ENCODE results near the gene EIF2A. TPM values are rescaled to one million over a fixed set of nuclear protein-coding genes. Genes with fewer than 3 reads are reported as not detected.

EIF2A gene
- polyA plus RNA-seq, 3 donors = 48.5 to 88.7 (median 50.8) TPM

DNA sequence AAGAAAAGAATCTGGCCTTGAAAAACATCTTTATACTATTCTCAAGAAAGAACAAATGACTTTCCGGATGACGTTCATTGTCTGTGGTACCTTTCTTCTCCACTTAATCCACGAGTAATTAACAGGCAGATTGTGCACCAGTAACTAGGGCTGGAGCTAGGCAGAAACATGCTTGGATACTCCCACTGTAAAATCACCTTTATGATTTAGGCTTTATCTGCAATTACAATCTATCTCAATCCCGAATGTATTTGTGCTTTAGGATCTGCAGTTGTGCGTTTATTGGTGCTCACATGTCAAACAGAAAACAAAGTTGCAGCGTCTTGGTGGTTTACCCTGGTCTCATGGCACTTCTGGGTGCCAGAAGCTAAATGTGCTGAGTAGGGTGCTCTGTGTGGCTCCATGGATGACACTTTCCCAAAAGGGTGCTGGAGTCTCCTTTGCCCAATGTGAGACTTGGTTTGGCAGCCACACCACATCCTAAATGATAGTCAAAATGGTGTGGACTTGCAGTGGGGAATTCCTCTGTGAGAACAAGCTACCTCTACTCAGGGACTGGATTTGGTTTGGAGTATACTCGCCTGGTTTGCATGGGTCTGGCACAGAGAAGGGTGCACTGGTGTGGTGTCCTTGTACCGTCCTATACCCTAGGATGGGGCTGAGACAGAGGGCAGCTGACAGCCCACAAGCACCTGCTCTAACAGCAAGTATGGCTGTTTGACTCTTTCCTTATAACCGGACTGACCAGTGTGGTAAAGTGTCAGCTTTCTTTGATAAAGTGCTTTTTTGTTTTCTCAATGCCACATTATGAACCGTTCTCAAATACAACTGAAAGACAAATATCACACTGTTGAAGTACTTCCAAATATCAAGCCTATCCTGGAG lies 8.0 kb upstream of the EIF2A start:
- peaks cover 21 to 33% of the 10 kb centered on the region in 2 donors for H3K4me1 ChIP-seq (ENCODE audit: control insufficient read depth in 1 of 2, insufficient read depth in 2 of 2, low read length in 2 of 2)
- H4K20me1 ChIP-seq (ENCODE audit: insufficient read depth, low read length) = no peaks in the 10 kb centered on the region
- intact Hi-C loops (cut with micrococcal nuclease) = no loop called here
- Mint-ChIP-seq H3K4me3 (no peak overlapping the region), H3K27ac (peak overlapping the region in 1 of 7 donors; percentile 38), H3K4me1 (peaks cover 26% of the 10 kb centered on the region), H3K27me3 (ENCODE audit: low read depth in 3 of 3) (peaks cover 0 to 2% (median 2%) of the 10 kb centered on the region in 3 donors), H3K9me3 (no peaks in the 10 kb centered on the region), H3K36me3 (peaks cover 13 to 17% of the 10 kb centered on the region in 2 donors)
- TF ChIP-seq, protein P1, sequence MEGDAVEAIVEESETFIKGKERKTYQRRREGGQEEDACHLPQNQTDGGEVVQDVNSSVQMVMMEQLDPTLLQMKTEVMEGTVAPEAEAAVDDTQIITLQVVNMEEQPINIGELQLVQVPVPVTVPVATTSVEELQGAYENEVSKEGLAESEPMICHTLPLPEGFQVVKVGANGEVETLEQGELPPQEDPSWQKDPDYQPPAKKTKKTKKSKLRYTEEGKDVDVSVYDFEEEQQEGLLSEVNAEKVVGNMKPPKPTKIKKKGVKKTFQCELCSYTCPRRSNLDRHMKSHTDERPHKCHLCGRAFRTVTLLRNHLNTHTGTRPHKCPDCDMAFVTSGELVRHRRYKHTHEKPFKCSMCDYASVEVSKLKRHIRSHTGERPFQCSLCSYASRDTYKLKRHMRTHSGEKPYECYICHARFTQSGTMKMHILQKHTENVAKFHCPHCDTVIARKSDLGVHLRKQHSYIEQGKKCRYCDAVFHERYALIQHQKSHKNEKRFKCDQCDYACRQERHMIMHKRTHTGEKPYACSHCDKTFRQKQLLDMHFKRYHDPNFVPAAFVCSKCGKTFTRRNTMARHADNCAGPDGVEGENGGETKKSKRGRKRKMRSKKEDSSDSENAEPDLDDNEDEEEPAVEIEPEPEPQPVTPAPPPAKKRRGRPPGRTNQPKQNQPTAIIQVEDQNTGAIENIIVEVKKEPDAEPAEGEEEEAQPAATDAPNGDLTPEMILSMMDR (IDR thresholded peaks at IDR 0.05) = no peak
- no peak for DNase-seq
- no peak overlapping the region for H2AFZ ChIP-seq (ENCODE audit: insufficient read depth, low read depth, low read length, poor library complexity, severe bottlenecking)
- peaks cover 8 to 16% of the 10 kb centered on the region in 2 donors for H3K36me3 ChIP-seq (replicated peaks in 1 of 2; ENCODE audit: control insufficient read depth in 1 of 2, insufficient read depth in 2 of 2, low read length in 2 of 2)
- no peak overlapping the region for H3K4me2 ChIP-seq (replicated peaks; ENCODE audit: extremely low read depth, low read length, poor library complexity, severe bottlenecking)
- H3K79me2 ChIP-seq (ENCODE audit: insufficient read depth, low read length) = peaks cover 22% of the 10 kb centered on the region
- H3K27me3 ChIP-seq (ENCODE audit: control insufficient read depth in 2 of 2, insufficient read depth in 2 of 2, low read length in 2 of 2) = no peaks in the 10 kb centered on the region
- H3K4me3 ChIP-seq (replicated peaks in 1 of 3; ENCODE audit: low read depth in 2 of 3, low read length in 3 of 3) = no peak overlapping the region
- H3K9me3 ChIP-seq (replicated peaks in 1 of 2; ENCODE audit: control insufficient read depth in 1 of 2, insufficient read depth in 1 of 2, low read length in 2 of 2) = no peaks in the 10 kb centered on the region
- H3K27ac ChIP-seq (ENCODE audit: low read depth in 1 of 2, low read length in 2 of 2) = no peak overlapping the region
- no peak overlapping the region for H3K9ac ChIP-seq (ENCODE audit: insufficient read depth, low read length, poor library complexity, severe bottlenecking)
- 93% methylated on average over 3 of the region's 10 CpGs for WGBS (ENCODE audit: insufficient coverage)

DNA sequence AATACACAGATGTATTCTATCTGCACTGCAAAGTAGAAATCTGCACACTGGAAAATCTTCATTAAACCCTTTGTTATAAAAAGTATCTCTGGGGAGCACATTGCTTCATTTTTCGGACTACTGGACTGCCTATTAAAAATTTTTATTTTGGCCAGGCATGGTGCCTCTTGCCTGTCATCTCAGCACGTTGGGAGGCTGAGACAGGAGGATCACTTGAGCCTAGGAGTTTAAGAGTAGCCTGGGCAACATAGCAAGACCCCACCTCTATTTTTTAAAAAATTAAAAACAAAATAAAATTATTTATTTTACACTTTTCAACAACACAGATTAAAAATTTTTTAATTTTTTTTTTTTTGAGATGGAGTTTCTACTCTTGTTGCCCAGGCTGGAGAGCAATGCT lies 6.3 kb upstream of the EIF2A start:
- Histone ChIP-seq H3K9ac (ENCODE audit: insufficient read depth, low read length, poor library complexity, severe bottlenecking) (no peak overlapping the region), H3K4me1 (ENCODE audit: control insufficient read depth in 1 of 2, insufficient read depth in 2 of 2, low read length in 2 of 2) (peaks cover 26 to 49% of the 10 kb centered on the region in 2 donors), H3K27me3 (ENCODE audit: control insufficient read depth in 2 of 2, insufficient read depth in 2 of 2, low read length in 2 of 2) (no peaks in the 10 kb centered on the region), H3K4me2 (replicated peaks; ENCODE audit: extremely low read depth, low read length, poor library complexity, severe bottlenecking) (peak overlapping the region; percentile 65), H3K36me3 (replicated peaks in 1 of 2; ENCODE audit: control insufficient read depth in 1 of 2, insufficient read depth in 2 of 2, low read length in 2 of 2) (peaks cover 13 to 26% of the 10 kb centered on the region in 2 donors), H3K27ac (ENCODE audit: low read depth in 1 of 2, low read length in 2 of 2) (peak overlapping the region; percentile 71 to 80), H3K9me3 (replicated peaks in 1 of 2; ENCODE audit: control insufficient read depth in 1 of 2, insufficient read depth in 1 of 2, low read length in 2 of 2) (no peaks in the 10 kb centered on the region), H4K20me1 (ENCODE audit: insufficient read depth, low read length) (peaks cover 13% of the 10 kb centered on the region), H3K79me2 (ENCODE audit: insufficient read depth, low read length) (peaks cover 40% of the 10 kb centered on the region), H3K4me3 (replicated peaks in 1 of 3; ENCODE audit: low read depth in 2 of 3, low read length in 3 of 3) (no peak overlapping the region), H2AFZ (ENCODE audit: insufficient read depth, low read depth, low read length, poor library complexity, severe bottlenecking) (no peak overlapping the region)
- DNase-seq = no peak
- TF ChIP-seq, protein P1 (IDR thresholded peaks at IDR 0.05) = no peak
- H3K27me3 Mint-ChIP-seq (ENCODE audit: low read depth in 3 of 3) = peaks cover 0 to 2% (median 0%) of the 10 kb centered on the region in 3 donors
- no peak overlapping the region for H3K4me3 Mint-ChIP-seq
- peak overlapping the region in 1 of 7 donors; percentile 77 for H3K27ac Mint-ChIP-seq
- no peaks in the 10 kb centered on the region for H3K9me3 Mint-ChIP-seq
- intact Hi-C loops (cut with micrococcal nuclease) = loop anchor here in 1 of 2 donors (10.0 kb wide), 1 partner anchor 225 kb away; the partner anchor contains the start of gene SIAH2
- peaks cover 38% of the 10 kb centered on the region for H3K4me1 Mint-ChIP-seq
- peaks cover 16 to 28% of the 10 kb centered on the region in 2 donors for H3K36me3 Mint-ChIP-seq
- WGBS (ENCODE audit: insufficient coverage) = 100% methylated on average over 2 of the region's 2 CpGs
